Type B pancreatic cell (in vitro differentiated cells): ENCODE data around the gene USP31. TPM values are rescaled to one million over a fixed set of nuclear protein-coding genes. Genes with fewer than 3 reads are reported as not detected.
A peak's percentile ranks its signal among the peaks of the same experiment; 100 is the strongest.

Experiments used
- DNase-seq: peaks from one replicate; pipeline ENCODE4 v3.0.0; 2021; ENCODE audit warnings: mixed read lengths; ENCODE audit not compliant: unreplicated experiment; ENCODE audit errors: extremely low spot score
- H3K27ac Mint-ChIP-seq: 2 replicates; pipeline ENCODE4 v1.8.0; 2021; ENCODE audit warnings: mild to moderate bottlenecking, mixed read lengths
- H3K27me3 Mint-ChIP-seq: 2 replicates; pipeline ENCODE4 v1.8.0; 2021; ENCODE audit warnings: mixed read lengths
- H3K36me3 Mint-ChIP-seq: 2 replicates; pipeline ENCODE4 v1.8.0; 2021; ENCODE audit warnings: mixed read lengths
- H3K4me1 Mint-ChIP-seq: one replicate; pipeline ENCODE4 v1.8.0; 2021; ENCODE audit warnings: mixed read lengths; ENCODE audit not compliant: unreplicated experiment
- H3K4me3 Mint-ChIP-seq: 2 replicates; pipeline ENCODE4 v1.8.0; 2021; ENCODE audit warnings: mild to moderate bottlenecking, mixed read lengths
- H3K9me3 Mint-ChIP-seq: 2 replicates; pipeline ENCODE4 v1.8.0; 2021; ENCODE audit warnings: mixed read lengths
- total RNA-seq: library from RNA; stranded (reverse); gene quantifications from 2 replicates; pipeline ENCODE4 v1.2.1, GENCODE V29; 2021; ENCODE audit warnings: low replicate concordance
- TF ChIP-seq, protein P1 (sequence below): fragments of 200-600 bp; sonication (generic); conservative IDR thresholded peaks from 2 replicates; pipeline ENCODE4 v1.5.0; 2021; ENCODE audit warnings: antibody characterized with exemption, mild to moderate bottlenecking

The USP31 gene
- total RNA-seq, 1 donor from 2014 or later, result 12.3 TPM

- Mint-ChIP-seq H3K27me3 (peaks cover 16% of the 10 kb centered on the region), H3K4me3 (peak overlapping the region; percentile 92), H3K4me1 (peaks cover 20% of the 10 kb centered on the region), H3K36me3 (peaks cover 2% of the 10 kb centered on the region), H3K9me3 (no peaks in the 10 kb centered on the region), H3K27ac (peak overlapping the region; percentile 83)
- no peak for DNase-seq
- TF ChIP-seq, protein P1, sequence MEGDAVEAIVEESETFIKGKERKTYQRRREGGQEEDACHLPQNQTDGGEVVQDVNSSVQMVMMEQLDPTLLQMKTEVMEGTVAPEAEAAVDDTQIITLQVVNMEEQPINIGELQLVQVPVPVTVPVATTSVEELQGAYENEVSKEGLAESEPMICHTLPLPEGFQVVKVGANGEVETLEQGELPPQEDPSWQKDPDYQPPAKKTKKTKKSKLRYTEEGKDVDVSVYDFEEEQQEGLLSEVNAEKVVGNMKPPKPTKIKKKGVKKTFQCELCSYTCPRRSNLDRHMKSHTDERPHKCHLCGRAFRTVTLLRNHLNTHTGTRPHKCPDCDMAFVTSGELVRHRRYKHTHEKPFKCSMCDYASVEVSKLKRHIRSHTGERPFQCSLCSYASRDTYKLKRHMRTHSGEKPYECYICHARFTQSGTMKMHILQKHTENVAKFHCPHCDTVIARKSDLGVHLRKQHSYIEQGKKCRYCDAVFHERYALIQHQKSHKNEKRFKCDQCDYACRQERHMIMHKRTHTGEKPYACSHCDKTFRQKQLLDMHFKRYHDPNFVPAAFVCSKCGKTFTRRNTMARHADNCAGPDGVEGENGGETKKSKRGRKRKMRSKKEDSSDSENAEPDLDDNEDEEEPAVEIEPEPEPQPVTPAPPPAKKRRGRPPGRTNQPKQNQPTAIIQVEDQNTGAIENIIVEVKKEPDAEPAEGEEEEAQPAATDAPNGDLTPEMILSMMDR, result no peak
These were observed 727 bp upstream of the USP31 start for GRCh38 chr16:23149993-23150364.

DNA sequence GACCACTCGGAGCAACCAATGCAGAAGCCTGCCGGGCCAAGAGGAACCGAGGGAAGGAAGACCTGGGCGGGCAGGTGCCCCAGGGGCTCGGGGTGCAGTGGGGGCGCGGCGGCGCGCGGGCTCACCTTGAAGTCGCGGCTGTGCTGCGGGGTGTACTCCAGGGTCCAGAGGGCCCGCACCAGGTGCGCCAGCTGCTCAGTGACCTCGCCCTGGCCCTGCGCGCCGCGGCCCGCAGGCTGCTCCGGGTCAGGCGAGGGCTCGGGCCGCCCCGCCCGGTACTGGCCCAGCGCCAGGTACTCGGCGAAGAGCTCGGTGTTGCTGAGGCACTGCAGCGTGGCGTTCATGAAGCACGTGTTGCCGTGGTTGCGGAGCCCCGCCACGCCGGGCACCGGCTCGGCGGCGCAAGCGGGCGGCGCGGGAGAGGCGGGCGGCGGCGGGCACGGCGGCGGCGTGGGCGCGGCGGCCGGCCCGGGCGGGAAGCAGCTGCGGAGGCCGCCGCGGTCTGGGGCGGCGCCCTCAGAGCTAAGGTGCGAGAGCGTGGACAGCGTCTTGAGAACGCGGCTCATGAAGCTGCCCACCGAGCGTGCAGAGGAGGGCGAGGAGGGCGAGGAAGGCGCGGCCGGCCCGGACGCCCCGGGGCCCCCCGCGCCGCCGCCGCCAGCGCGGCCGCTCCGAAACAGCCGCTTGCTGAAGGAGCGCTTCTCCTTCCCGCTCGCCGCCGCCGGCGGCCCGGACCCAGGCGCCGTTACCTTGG lies 562 bp downstream of the USP31 start:
- peak overlapping the region; percentile 84 for H3K27ac Mint-ChIP-seq
- H3K4me3 Mint-ChIP-seq, result peak overlapping the region; percentile 98
- H3K4me1 Mint-ChIP-seq, result peaks cover 27% of the 10 kb centered on the region
- peaks cover 14% of the 10 kb centered on the region for H3K27me3 Mint-ChIP-seq
- TF ChIP-seq, protein P1, result no peak
- H3K9me3 Mint-ChIP-seq, result no peaks in the 10 kb centered on the region
- H3K36me3 Mint-ChIP-seq, result peaks cover 4% of the 10 kb centered on the region
- DNase-seq, result peak; percentile 72

- no peak for DNase-seq
- peaks cover 4% of the 10 kb centered on the region for H3K36me3 Mint-ChIP-seq
- TF ChIP-seq, protein P1, result no peak
- no peaks in the 10 kb centered on the region for H3K9me3 Mint-ChIP-seq
- peaks cover 14% of the 10 kb centered on the region for H3K27me3 Mint-ChIP-seq
- H3K27ac Mint-ChIP-seq, result peak overlapping the region; percentile 84
- H3K4me3 Mint-ChIP-seq, result peak overlapping the region; percentile 98
- peaks cover 30% of the 10 kb centered on the region for H3K4me1 Mint-ChIP-seq
These were observed 1.1 kb downstream of the USP31 start for GRCh38 chr16:23148166-23148512.

DNA sequence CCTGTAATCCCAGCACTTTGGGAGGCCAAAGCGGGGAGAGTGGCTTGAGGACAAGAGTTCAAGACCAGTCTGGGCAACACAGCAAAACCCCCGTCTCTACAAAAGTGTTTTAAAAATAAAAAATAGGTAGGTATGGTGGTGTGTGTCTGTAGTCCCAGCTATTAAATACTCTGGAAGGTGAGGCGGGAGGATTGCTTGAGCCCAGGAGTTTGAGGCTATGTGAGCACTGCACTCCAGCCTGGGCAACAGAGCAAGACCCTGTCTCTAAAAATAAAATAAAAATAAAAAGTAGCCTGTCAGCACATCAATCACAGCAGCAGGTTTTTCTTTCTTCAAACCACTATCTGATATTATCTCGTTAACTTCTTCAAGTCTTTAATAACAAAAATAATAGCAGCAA lies 1.6 kb downstream of the USP31 start:
- peaks cover 14% of the 10 kb centered on the region for H3K27me3 Mint-ChIP-seq
- peaks cover 35% of the 10 kb centered on the region for H3K4me1 Mint-ChIP-seq
- TF ChIP-seq, protein P1, result no peak
- peaks cover 4% of the 10 kb centered on the region for H3K36me3 Mint-ChIP-seq
- no peak overlapping the region for H3K27ac Mint-ChIP-seq
- no peak for DNase-seq
- no peaks in the 10 kb centered on the region for H3K9me3 Mint-ChIP-seq
- H3K4me3 Mint-ChIP-seq, result peak overlapping the region; percentile 98

GRCh38 chr16:23146877-23147601 lies 2.2 kb downstream of the USP31 start:
- Mint-ChIP-seq H3K4me3 (peak overlapping the region; percentile 74), H3K9me3 (no peaks in the 10 kb centered on the region), H3K36me3 (peaks cover 4% of the 10 kb centered on the region), H3K27ac (no peak overlapping the region), H3K4me1 (peaks cover 39% of the 10 kb centered on the region), H3K27me3 (peaks cover 11% of the 10 kb centered on the region)
- DNase-seq, result no peak
- TF ChIP-seq, protein P1, result no peak
